Epithelial cell of esophagus (primary cell): ENCODE measurements around the gene NT5C1A.
A peak's percentile ranks its signal among the peaks of the same experiment; 100 is the strongest.

ENCODE experiments used
- DNase-seq: peaks from one replicate; pipeline ENCODE4 v3.0.0; 2010; ENCODE audit warnings: low read depth
- H3K4me3 ChIP-seq: 2 replicates; pipeline ENCODE4 v1.5.1; 2011; ENCODE audit warnings: mild to moderate bottlenecking, low read length, control low read depth
- TF ChIP-seq, protein P1 (sequence below): IDR thresholded peaks from 2 replicates; pipeline ENCODE4 v1.5.1; 2011; ENCODE audit warnings: low read depth, mild to moderate bottlenecking, low read length, control low read depth, inconsistent platforms; ENCODE audit not compliant: insufficient read depth; ENCODE audit errors: missing control alignments

NT5C1A gene

GRCh38 chr1:39668111-39668510, 3.8 kb downstream of the NT5C1A start:
- TF ChIP-seq, protein P1, sequence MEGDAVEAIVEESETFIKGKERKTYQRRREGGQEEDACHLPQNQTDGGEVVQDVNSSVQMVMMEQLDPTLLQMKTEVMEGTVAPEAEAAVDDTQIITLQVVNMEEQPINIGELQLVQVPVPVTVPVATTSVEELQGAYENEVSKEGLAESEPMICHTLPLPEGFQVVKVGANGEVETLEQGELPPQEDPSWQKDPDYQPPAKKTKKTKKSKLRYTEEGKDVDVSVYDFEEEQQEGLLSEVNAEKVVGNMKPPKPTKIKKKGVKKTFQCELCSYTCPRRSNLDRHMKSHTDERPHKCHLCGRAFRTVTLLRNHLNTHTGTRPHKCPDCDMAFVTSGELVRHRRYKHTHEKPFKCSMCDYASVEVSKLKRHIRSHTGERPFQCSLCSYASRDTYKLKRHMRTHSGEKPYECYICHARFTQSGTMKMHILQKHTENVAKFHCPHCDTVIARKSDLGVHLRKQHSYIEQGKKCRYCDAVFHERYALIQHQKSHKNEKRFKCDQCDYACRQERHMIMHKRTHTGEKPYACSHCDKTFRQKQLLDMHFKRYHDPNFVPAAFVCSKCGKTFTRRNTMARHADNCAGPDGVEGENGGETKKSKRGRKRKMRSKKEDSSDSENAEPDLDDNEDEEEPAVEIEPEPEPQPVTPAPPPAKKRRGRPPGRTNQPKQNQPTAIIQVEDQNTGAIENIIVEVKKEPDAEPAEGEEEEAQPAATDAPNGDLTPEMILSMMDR, result no peak
- no peak for DNase-seq
- no peak overlapping the region for H3K4me3 ChIP-seq

- H3K4me3 ChIP-seq, result no peak overlapping the region
- TF ChIP-seq, protein P1, result no peak
- DNase-seq, result no peak
Observed at GRCh38 chr1:39666772-39667171, 5.1 kb downstream of the NT5C1A start.

GRCh38 chr1:39663559-39663958, 8.3 kb downstream of the NT5C1A start:
- TF ChIP-seq, protein P1, result no peak
- no peak overlapping the region for H3K4me3 ChIP-seq
- no peak for DNase-seq

GRCh38 chr1:39662861-39663260, 9.0 kb downstream of the NT5C1A start:
- TF ChIP-seq, protein P1, result no peak
- no peak overlapping the region for H3K4me3 ChIP-seq
- DNase-seq, result no peak

DNA sequence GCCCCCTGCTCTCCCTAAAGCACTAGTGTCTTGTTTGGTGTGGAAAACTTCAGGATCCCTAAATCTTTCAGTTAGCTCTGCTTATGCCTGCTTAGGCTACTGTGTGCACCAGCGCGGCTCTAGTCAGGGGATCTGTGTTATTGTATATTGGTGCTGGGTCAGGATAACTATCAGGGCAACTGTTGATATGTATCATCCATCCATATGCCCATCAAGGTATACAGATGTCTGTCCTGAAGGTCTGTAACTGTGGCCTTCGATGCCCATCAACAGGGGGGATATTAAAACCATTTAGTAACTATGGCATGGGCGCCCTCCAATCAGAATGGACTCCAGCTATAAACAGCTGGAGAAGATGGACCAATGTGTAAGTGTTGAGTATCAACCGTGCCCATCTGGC, 12.4 kb downstream of the NT5C1A start:
- H3K4me3 ChIP-seq, result no peak overlapping the region
- no peak for DNase-seq
- TF ChIP-seq, protein P1, result no peak

GRCh38 chr1:39659110-39659509, 12.8 kb downstream of the NT5C1A start:
- DNase-seq, result no peak
- H3K4me3 ChIP-seq, result no peak overlapping the region
- TF ChIP-seq, protein P1, result no peak

GRCh38 chr1:39657923-39658485, 13.9 kb downstream of the NT5C1A start:
- H3K4me3 ChIP-seq, result no peak overlapping the region
- TF ChIP-seq, protein P1, result peak; percentile 79
- DNase-seq, result peak; percentile 70
